PC-3 (cell line): Measurements from ENCODE around the gene ACADSB. TPM values are rescaled to one million over a fixed set of nuclear protein-coding genes. Genes with fewer than 3 reads are reported as not detected.

ENCODE experiments used
- ATAC-seq: fragments of 200-7000 bp; cut with Tn5 transposase; 2 replicates; pipeline ENCODE4 v1.9.1; 2020; ENCODE audit warnings: mild to moderate bottlenecking, moderate library complexity
- BruUV-seq: library from RNA; stranded (reverse); fragments of 400-500 nt; replicated peaks from 2 replicates; lab custom pipeline; 2021; lab: Mats Ljungman, UMichigan
- CTCF ChIA-PET: fragments of 300-600 bp; sonication (Branson Sonifier 250); formaldehyde crosslinking; loops from one replicate; lab custom pipeline; 2022; ENCODE audit warnings: antibody characterized with exemption; lab: Charles Lee
- POLR2A ChIA-PET: fragments of 300-600 bp; sonication (Branson Sonifier 250); formaldehyde crosslinking; loops from one replicate; lab custom pipeline; 2022; ENCODE audit warnings: antibody characterized with exemption; ENCODE audit not compliant: unreplicated experiment; lab: Charles Lee
- DNase-seq: peaks from one replicate; pipeline ENCODE4 v3.0.0-alpha.2; 2015
- H2AFZ ChIP-seq: fragments of 300-600 bp; sonication (generic); 2 replicates; pipeline ENCODE4 v1.6.0; 2016; ENCODE audit warnings: antibody characterized with exemption, low read length
- H3F3A ChIP-seq: fragments of 300-600 bp; sonication (generic); one replicate; pipeline ENCODE4 v1.6.0; 2017; ENCODE audit warnings: antibody characterized with exemption, low read length, control low read depth, mild to moderate bottlenecking; ENCODE audit not compliant: unreplicated experiment
- H3K27ac ChIP-seq: fragments of 300-600 bp; sonication (generic); 2 replicates; pipeline ENCODE4 v1.5.1; 2016; ENCODE audit warnings: mild to moderate bottlenecking, low read length
- H3K27me3 ChIP-seq: fragments of 300-600 bp; sonication (generic); 2 replicates; pipeline ENCODE4 v1.6.1; 2016; ENCODE audit warnings: low read length, mixed read lengths
- H3K36me3 ChIP-seq: fragments of 300-600 bp; sonication (generic); 2 replicates; pipeline ENCODE4 v1.6.1; 2016; ENCODE audit warnings: low read depth, mixed run types, low read length, mixed read lengths
- H3K4me1 ChIP-seq: fragments of 300-600 bp; sonication (generic); 2 replicates; pipeline ENCODE4 v1.5.1; 2016; ENCODE audit warnings: low read length; ENCODE audit not compliant: insufficient read depth
- H3K4me2 ChIP-seq: fragments of 300-600 bp; sonication (generic); 2 replicates; pipeline ENCODE4 v1.6.0; 2016; ENCODE audit warnings: low read length
- H3K4me3 ChIP-seq: fragments of 300-600 bp; sonication (generic); 2 replicates; pipeline ENCODE4 v1.5.1; 2016; ENCODE audit warnings: mild to moderate bottlenecking, low read length, mixed read lengths
- H3K79me2 ChIP-seq: fragments of 300-600 bp; sonication (generic); 2 replicates; pipeline ENCODE4 v1.6.1; 2017; ENCODE audit warnings: low read length, mixed read lengths
- H3K9ac ChIP-seq: fragments of 300-600 bp; sonication (generic); 2 replicates; pipeline ENCODE4 v1.6.0; 2016; ENCODE audit warnings: mild to moderate bottlenecking, low read length
- H3K9me2 ChIP-seq: fragments of 300-600 bp; sonication (generic); replicated peaks from 2 replicates; pipeline ENCODE4 v1.6.1; 2016; ENCODE audit warnings: mixed run types, low read length, mixed read lengths
- H3K9me3 ChIP-seq: fragments of 300-600 bp; sonication (generic); 2 replicates; pipeline ENCODE4 v1.6.1; 2016; ENCODE audit warnings: low read length, mixed read lengths
- H4K20me1 ChIP-seq: fragments of 300-600 bp; sonication (generic); 2 replicates; pipeline ENCODE4 v1.6.1; 2016; ENCODE audit warnings: low read length, mixed read lengths
- CTCF ChIP-seq: fragments of 300-600 bp; sonication (generic); conservative IDR thresholded peaks from 2 replicates; pipeline ENCODE4 v1.5.1; 2017; ENCODE audit warnings: antibody characterized with exemption, low read depth, mild to moderate bottlenecking, low read length
- EZH2 ChIP-seq: fragments of 300-600 bp; sonication (generic); IDR thresholded peaks from one replicate; pipeline ENCODE4 v1.6.1; 2017; ENCODE audit warnings: antibody characterized with exemption, mild to moderate bottlenecking, low read length; ENCODE audit not compliant: unreplicated experiment
- EZH2phosphoT487 ChIP-seq: fragments of 300-600 bp; sonication (generic); IDR thresholded peaks from 2 replicates; pipeline ENCODE4 v1.6.1; 2018; ENCODE audit warnings: mild to moderate bottlenecking, antibody characterized with exemption, low read length, borderline replicate concordance
- intact Hi-C: fragments of 100-400 bp; cut with micrococcal nuclease; formaldehyde crosslinking; loops from 2 replicates; pipeline ENCODE4 v1.9.0; 2023
- total RNA-seq: library from RNA; depleted of rRNA; stranded (reverse); fragments of >200 nt; gene quantifications from 2 replicates; pipeline ENCODE4 v1.2.3, GENCODE V29; 2014

Gene ACADSB
- total RNA-seq, 1 experiment from 2014 or later: 3.2 TPM

GRCh38 chr10:122974543-122975064 lies 34.2 kb upstream of the ACADSB start:
- H3K9me3 ChIP-seq: no peaks in the 10 kb centered on the region
- no peak overlapping the region for H3K4me3 ChIP-seq
- no peaks in the 10 kb centered on the region for H3K79me2 ChIP-seq
- no peak for DNase-seq
- H2AFZ ChIP-seq: no peak overlapping the region
- ATAC-seq: no peak
- H3K9ac ChIP-seq: no peak overlapping the region
- H3K9me2 ChIP-seq: no peaks in the 10 kb centered on the region
- TF ChIP-seq CTCF (no peak), EZH2 (no peak), EZH2phosphoT487 (no peak)
- intact Hi-C loops: no loop called here
- H4K20me1 ChIP-seq: no peaks in the 10 kb centered on the region
- no peaks in the 10 kb centered on the region for H3K36me3 ChIP-seq
- no TSS peak for BruUV-seq
- POLR2A ChIA-PET: no interaction called here
- CTCF ChIA-PET: no interaction called here
- H3K27me3 ChIP-seq: no peaks in the 10 kb centered on the region
- H3K4me2 ChIP-seq: no peak overlapping the region
- H3K27ac ChIP-seq: no peak overlapping the region
- H3F3A ChIP-seq: no peaks in the 10 kb centered on the region
- H3K4me1 ChIP-seq: no peaks in the 10 kb centered on the region

- DNase-seq: peak; percentile 83
- POLR2A ChIA-PET: interaction anchor here (0.5 kb wide), 1 partner anchor 419 kb away, joined by 3 read pairs; no protein-coding TSS in a partner anchor
These were observed 28.4 kb upstream of the ACADSB start, which contains the start of gene PSTK for GRCh38 chr10:122980209-122981065. PSTK (plus strand) TSS chr10:122980401; CDS start chr10:122980480, 79 bp downstream.

More at GRCh38 chr10:122980209-122981065, 28.4 kb upstream of the ACADSB start, which contains the start of gene PSTK:
- Histone ChIP-seq H3K4me1 (peaks cover 9% of the 10 kb centered on the region; the same call in 1 of the 2 replicates), H3K4me3 (peak within 1 kb of the TSS; percentile 82), H3K79me2 (no peaks in the 10 kb centered on the region), H3K9me3 (no peaks in the 10 kb centered on the region), H3F3A (no peaks in the 10 kb centered on the region), H3K36me3 (no peaks in the 10 kb centered on the region), H3K9ac (peak within 1 kb of the TSS; percentile 94), H2AFZ (peak within 1 kb of the TSS; percentile 95), H3K27ac (peak within 1 kb of the TSS; percentile 79), H3K9me2 (no peaks in the 10 kb centered on the region), H3K4me2 (peak within 1 kb of the TSS; percentile 89), H4K20me1 (no peaks in the 10 kb centered on the region), H3K27me3 (no peaks in the 10 kb centered on the region)
- intact Hi-C loops: loop anchor here (2.0 to 5.0 kb wide), 3 partner anchors 26 to 128 kb away; partner anchors contain the start of gene C10orf88
- no peak for TF ChIP-seq EZH2phosphoT487
- peak; percentile 65 for TF ChIP-seq CTCF
- CTCF ChIA-PET: no interaction called here
- ATAC-seq: peak; percentile 97
- TSS peak; percentile 82 for BruUV-seq
